ENCODE measurements around the gene HVCN1. TPM values are rescaled to one million over a fixed set of nuclear protein-coding genes. Genes with fewer than 3 reads are reported as not detected.
"Not testable (repeated sequence)": the region's sequence is repeated elsewhere in the genome, so short reads cannot be mapped to it uniquely, and the experiment has no call there.

Gene HVCN1
- total RNA-seq, 1 donor, result 2.9 TPM

- Histone ChIP-seq H3K36me3 (ENCODE audit: insufficient read depth, low read length) (peaks cover 4% of the 10 kb centered on the region), H3K9me3 (ENCODE audit: low read depth, low read length) (no peaks in the 10 kb centered on the region), H3K4me1 (ENCODE audit: insufficient read depth, low read length) (no peaks in the 10 kb centered on the region), H3K79me2 (ENCODE audit: insufficient read depth, low read length) (no peaks in the 10 kb centered on the region), H3K4me3 (ENCODE audit: insufficient read depth, low read length) (no peak overlapping the region), H2AFZ (ENCODE audit: low read length) (no peak overlapping the region), H3K27ac (ENCODE audit: low read depth, low read length) (no peak overlapping the region), H4K20me1 (ENCODE audit: insufficient read depth, low read length) (no peaks in the 10 kb centered on the region), H3K27me3 (ENCODE audit: insufficient read depth, low read length) (no peaks in the 10 kb centered on the region), H3K4me2 (ENCODE audit: insufficient read depth, low read length) (no peak overlapping the region)
- DNase-seq (ENCODE audit: insufficient read length, low spot score, missing footprints), result no peak
- no peak for TF ChIP-seq CTCF (IDR thresholded peaks at IDR 0.05; ENCODE audit: extremely low read depth, low read depth, low read length)
Observed at GRCh38 chr12:110656071-110656655, 32.8 kb downstream of the HVCN1 start.

GRCh38 chr12:110654238-110654637 is 34.7 kb downstream of the HVCN1 start:
- not testable (repeated sequence) for H3K4me2 ChIP-seq (ENCODE audit: insufficient read depth, low read length); H2AFZ ChIP-seq (ENCODE audit: low read length); H4K20me1 ChIP-seq (ENCODE audit: insufficient read depth, low read length); H3K9me3 ChIP-seq (ENCODE audit: low read depth, low read length); H3K4me3 ChIP-seq (ENCODE audit: insufficient read depth, low read length); H3K27ac ChIP-seq (ENCODE audit: low read depth, low read length); H3K4me1 ChIP-seq (ENCODE audit: insufficient read depth, low read length); H3K36me3 ChIP-seq (ENCODE audit: insufficient read depth, low read length); DNase-seq (ENCODE audit: insufficient read length, low spot score, missing footprints); H3K27me3 ChIP-seq (ENCODE audit: insufficient read depth, low read length); H3K79me2 ChIP-seq (ENCODE audit: insufficient read depth, low read length)

GRCh38 chr12:110649341-110649847 is 39.5 kb downstream of the HVCN1 start:
- Histone ChIP-seq H3K27ac (ENCODE audit: low read depth, low read length) (no peak overlapping the region), H3K4me1 (ENCODE audit: insufficient read depth, low read length) (no peaks in the 10 kb centered on the region), H4K20me1 (ENCODE audit: insufficient read depth, low read length) (no peaks in the 10 kb centered on the region), H3K4me3 (ENCODE audit: insufficient read depth, low read length) (no peak overlapping the region), H3K4me2 (ENCODE audit: insufficient read depth, low read length) (no peak overlapping the region), H3K36me3 (ENCODE audit: insufficient read depth, low read length) (peaks cover 15% of the 10 kb centered on the region), H3K9me3 (ENCODE audit: low read depth, low read length) (no peaks in the 10 kb centered on the region), H3K27me3 (ENCODE audit: insufficient read depth, low read length) (no peaks in the 10 kb centered on the region), H3K79me2 (ENCODE audit: insufficient read depth, low read length) (no peaks in the 10 kb centered on the region), H2AFZ (ENCODE audit: low read length) (no peak overlapping the region)
- no peak for DNase-seq (ENCODE audit: insufficient read length, low spot score, missing footprints)
- no peak for TF ChIP-seq CTCF (IDR thresholded peaks at IDR 0.05; ENCODE audit: extremely low read depth, low read depth, low read length)

GRCh38 chr12:110647631-110648040 is 41.3 kb downstream of the HVCN1 start:
- no peaks in the 10 kb centered on the region for H4K20me1 ChIP-seq (ENCODE audit: insufficient read depth, low read length)
- peaks cover 15% of the 10 kb centered on the region for H3K36me3 ChIP-seq (ENCODE audit: insufficient read depth, low read length)
- no peaks in the 10 kb centered on the region for H3K79me2 ChIP-seq (ENCODE audit: insufficient read depth, low read length)
- H3K9me3 ChIP-seq (ENCODE audit: low read depth, low read length), result no peaks in the 10 kb centered on the region
- no peak for DNase-seq (ENCODE audit: insufficient read length, low spot score, missing footprints)
- no peaks in the 10 kb centered on the region for H3K4me1 ChIP-seq (ENCODE audit: insufficient read depth, low read length)
- no peak overlapping the region for H3K27ac ChIP-seq (ENCODE audit: low read depth, low read length)
- no peak overlapping the region for H3K4me3 ChIP-seq (ENCODE audit: insufficient read depth, low read length)
- no peak for TF ChIP-seq CTCF (IDR thresholded peaks at IDR 0.05; ENCODE audit: extremely low read depth, low read depth, low read length)
- no peaks in the 10 kb centered on the region for H3K27me3 ChIP-seq (ENCODE audit: insufficient read depth, low read length)
- H3K4me2 ChIP-seq (ENCODE audit: insufficient read depth, low read length), result no peak overlapping the region
- H2AFZ ChIP-seq (ENCODE audit: low read length), result no peak overlapping the region
